Epidermal melanocyte (primary cell): ENCODE results near the gene DNAJC3.
"Not testable (repeated sequence)": the region's sequence is repeated elsewhere in the genome, so short reads cannot be mapped to it uniquely, and the experiment has no call there.

Experiments used
- DNase-seq: peaks from one replicate; pipeline ENCODE4 v3.0.0; 2011; ENCODE audit warnings: low spot score; ENCODE audit not compliant: insufficient read length

DNAJC3 gene

GRCh38 chr13:95779522-95779921, 102.6 kb downstream of the DNAJC3 start:
- DNase-seq = no peak

- DNase-seq = no peak
Measured at GRCh38 chr13:95781016-95781415, 104.1 kb downstream of the DNAJC3 start.

- not testable (repeated sequence) for DNase-seq
Measured at GRCh38 chr13:95781940-95782339, 105.0 kb downstream of the DNAJC3 start.

- no peak for DNase-seq
Measured at GRCh38 chr13:95783747-95784146, 106.8 kb downstream of the DNAJC3 start.

- no peak for DNase-seq
Measured at GRCh38 chr13:95784161-95784899, 107.4 kb downstream of the DNAJC3 start.

- no peak for DNase-seq
Measured at GRCh38 chr13:95784900-95785290, 108.0 kb downstream of the DNAJC3 start.

GRCh38 chr13:95787356-95788099, 110.6 kb downstream of the DNAJC3 start:
- DNase-seq = no peak

- DNase-seq = no peak
Measured at GRCh38 chr13:95788100-95788463, 111.1 kb downstream of the DNAJC3 start.

GRCh38 chr13:95789315-95789714, 112.4 kb downstream of the DNAJC3 start:
- DNase-seq = not testable (repeated sequence)

GRCh38 chr13:95791084-95791722, 114.3 kb downstream of the DNAJC3 start:
- no peak for DNase-seq

- no peak for DNase-seq
Measured at GRCh38 chr13:95793018-95793555, 116.1 kb downstream of the DNAJC3 start.

GRCh38 chr13:95793781-95794180, 116.8 kb downstream of the DNAJC3 start:
- DNase-seq = no peak

GRCh38 chr13:95797016-95797415, 120.1 kb downstream of the DNAJC3 start:
- no peak for DNase-seq

- DNase-seq = no peak
Measured at GRCh38 chr13:95800436-95800835, 123.5 kb downstream of the DNAJC3 start.

GRCh38 chr13:95801825-95802224, 124.9 kb downstream of the DNAJC3 start:
- DNase-seq = no peak

GRCh38 chr13:95805921-95806320, 129.0 kb downstream of the DNAJC3 start:
- DNase-seq = no peak

- DNase-seq = no peak
Measured at GRCh38 chr13:95809429-95809828, 132.5 kb downstream of the DNAJC3 start.

GRCh38 chr13:95813139-95813538, 136.2 kb downstream of the DNAJC3 start:
- no peak for DNase-seq

GRCh38 chr13:95814495-95814894, 137.6 kb downstream of the DNAJC3 start:
- DNase-seq = no peak

GRCh38 chr13:95822303-95822702, 145.4 kb downstream of the DNAJC3 start:
- DNase-seq = no peak

- no peak for DNase-seq
Measured at GRCh38 chr13:95833126-95833525, 156.2 kb downstream of the DNAJC3 start.

- no peak for DNase-seq
Measured at GRCh38 chr13:95833719-95834118, 156.8 kb downstream of the DNAJC3 start.
